ENCODE measurements around the gene TDRKH. TPM values are rescaled to one million over a fixed set of nuclear protein-coding genes. Genes with fewer than 3 reads are reported as not detected.
A peak's percentile ranks its signal among the peaks of the same experiment; 100 is the strongest.

The TDRKH gene, protein sequence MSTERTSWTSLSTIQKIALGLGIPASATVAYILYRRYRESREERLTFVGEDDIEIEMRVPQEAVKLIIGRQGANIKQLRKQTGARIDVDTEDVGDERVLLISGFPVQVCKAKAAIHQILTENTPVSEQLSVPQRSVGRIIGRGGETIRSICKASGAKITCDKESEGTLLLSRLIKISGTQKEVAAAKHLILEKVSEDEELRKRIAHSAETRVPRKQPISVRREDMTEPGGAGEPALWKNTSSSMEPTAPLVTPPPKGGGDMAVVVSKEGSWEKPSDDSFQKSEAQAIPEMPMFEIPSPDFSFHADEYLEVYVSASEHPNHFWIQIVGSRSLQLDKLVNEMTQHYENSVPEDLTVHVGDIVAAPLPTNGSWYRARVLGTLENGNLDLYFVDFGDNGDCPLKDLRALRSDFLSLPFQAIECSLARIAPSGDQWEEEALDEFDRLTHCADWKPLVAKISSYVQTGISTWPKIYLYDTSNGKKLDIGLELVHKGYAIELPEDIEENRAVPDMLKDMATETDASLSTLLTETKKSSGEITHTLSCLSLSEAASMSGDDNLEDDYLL
- total RNA-seq, result 10 to 100 TPM in 1 of 3 donors, 1 to 10 TPM in 2; 5.8 to 11.4 (median 7.4) TPM
- long read RNA-seq, donor 1, partial matches to known transcripts, result 0 of 14 reads
- long read RNA-seq, donor 1, other reads (novel, unspliced or antisense), result 10 of 14 reads
- long read RNA-seq, donor 2, partial matches to known transcripts, result 0 of 1 reads
- long read RNA-seq, donor 2, other reads (novel, unspliced or antisense), result 0 of 1 reads

GRCh38 chr1:151790071-151790939 is at the start of gene TDRKH:
Gene TDRKH, minus strand, starts transcription at chr1:151790500. Its CDS starts 7,478 bp downstream, at chr1:151783022.
- Histone ChIP-seq H3K36me3 (ENCODE audit: low read depth) (no peaks in the 10 kb centered on the region), H3K4me3 (peak within 1 kb of the TSS; percentile 52), H3K4me1 (ENCODE audit: low read depth) (no peaks in the 10 kb centered on the region), H3K9me3 (no peaks in the 10 kb centered on the region)
- DNase-seq (peak; percentile 95 to 99 (median 98)), ATAC-seq (peak; percentile 99)
- intact Hi-C loops (cut with DNase I, micrococcal nuclease), result no loop called here
- TF ChIP-seq, protein P1, sequence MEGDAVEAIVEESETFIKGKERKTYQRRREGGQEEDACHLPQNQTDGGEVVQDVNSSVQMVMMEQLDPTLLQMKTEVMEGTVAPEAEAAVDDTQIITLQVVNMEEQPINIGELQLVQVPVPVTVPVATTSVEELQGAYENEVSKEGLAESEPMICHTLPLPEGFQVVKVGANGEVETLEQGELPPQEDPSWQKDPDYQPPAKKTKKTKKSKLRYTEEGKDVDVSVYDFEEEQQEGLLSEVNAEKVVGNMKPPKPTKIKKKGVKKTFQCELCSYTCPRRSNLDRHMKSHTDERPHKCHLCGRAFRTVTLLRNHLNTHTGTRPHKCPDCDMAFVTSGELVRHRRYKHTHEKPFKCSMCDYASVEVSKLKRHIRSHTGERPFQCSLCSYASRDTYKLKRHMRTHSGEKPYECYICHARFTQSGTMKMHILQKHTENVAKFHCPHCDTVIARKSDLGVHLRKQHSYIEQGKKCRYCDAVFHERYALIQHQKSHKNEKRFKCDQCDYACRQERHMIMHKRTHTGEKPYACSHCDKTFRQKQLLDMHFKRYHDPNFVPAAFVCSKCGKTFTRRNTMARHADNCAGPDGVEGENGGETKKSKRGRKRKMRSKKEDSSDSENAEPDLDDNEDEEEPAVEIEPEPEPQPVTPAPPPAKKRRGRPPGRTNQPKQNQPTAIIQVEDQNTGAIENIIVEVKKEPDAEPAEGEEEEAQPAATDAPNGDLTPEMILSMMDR (IDR thresholded peaks at IDR 0.05), result no peak

DNA sequence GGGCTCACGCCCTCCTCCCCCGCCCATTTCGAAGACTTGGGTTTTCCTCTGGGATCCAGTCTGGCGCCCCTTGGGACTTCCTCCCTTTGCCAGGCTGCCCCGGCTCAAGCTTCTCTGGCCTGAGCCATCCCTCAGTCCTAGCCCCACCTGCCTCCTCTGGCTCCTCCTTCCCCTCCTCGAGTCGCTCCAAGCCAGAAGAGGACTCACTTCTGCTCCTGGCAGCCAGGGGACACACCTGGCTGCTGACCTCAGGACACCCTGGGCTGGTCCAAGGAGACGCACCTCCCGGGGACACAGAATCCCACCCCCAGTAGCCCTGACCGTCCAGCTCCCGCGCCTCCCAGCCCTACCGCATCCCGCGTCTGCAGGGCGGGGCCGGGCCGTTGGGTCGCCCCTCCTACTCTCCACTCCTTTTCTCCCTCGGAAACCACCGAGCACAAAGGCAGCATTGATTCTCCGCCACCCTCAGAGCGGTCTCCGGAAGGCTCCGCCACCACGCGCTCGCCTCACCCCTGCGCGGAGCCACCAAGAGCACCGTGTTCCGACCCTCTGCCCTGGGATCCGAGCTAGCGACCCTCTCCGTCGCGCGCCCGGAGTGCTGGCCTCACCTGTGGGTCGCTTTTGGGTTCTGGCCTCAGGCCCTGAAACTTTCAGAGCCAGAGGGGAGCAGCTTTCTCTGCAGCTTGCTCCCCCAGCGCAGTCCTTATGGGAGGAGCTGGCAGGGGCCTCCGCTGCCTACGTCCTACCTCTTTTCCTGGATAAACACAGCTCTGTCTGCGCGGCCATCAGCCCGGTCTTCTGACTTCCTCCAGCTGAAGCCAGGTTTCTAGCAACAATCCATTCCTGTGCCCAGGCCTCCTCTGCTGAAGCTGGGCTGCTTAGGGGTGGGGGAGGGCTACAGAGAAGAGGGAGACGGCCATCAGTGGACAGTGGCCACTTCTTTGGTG is 49.4 kb upstream of the TDRKH start, which contains the start of gene C2CD4D:
C2CD4D (minus strand) TSS at position 364 of the 947 bp plus-strand sequence. CDS start 831 bp downstream, outside the sequence.
- no peaks in the 10 kb centered on the region for H3K4me1 ChIP-seq (ENCODE audit: low read depth)
- ATAC-seq, result peak; percentile 84
- TF ChIP-seq, protein P1 (IDR thresholded peaks at IDR 0.05), result no peak
- peak; percentile 87 to 88 (median 88) for DNase-seq
- no peaks in the 10 kb centered on the region for H3K36me3 ChIP-seq (ENCODE audit: low read depth)
- no peaks in the 10 kb centered on the region for H3K9me3 ChIP-seq
- intact Hi-C loops (cut with DNase I, micrococcal nuclease), result no loop called here
- H3K4me3 ChIP-seq, result peak within 1 kb of the TSS; percentile 21

GRCh38 chr1:151839082-151839412 is 48.7 kb upstream of the TDRKH start:
- H3K36me3 ChIP-seq (ENCODE audit: low read depth), result no peaks in the 10 kb centered on the region
- H3K9me3 ChIP-seq, result no peaks in the 10 kb centered on the region
- intact Hi-C loops (cut with DNase I, micrococcal nuclease), result no loop called here
- ATAC-seq, result no peak
- TF ChIP-seq, protein P1 (IDR thresholded peaks at IDR 0.05), result no peak
- no peak for DNase-seq
- H3K4me1 ChIP-seq (ENCODE audit: low read depth), result no peaks in the 10 kb centered on the region
- no peak overlapping the region for H3K4me3 ChIP-seq

DNA sequence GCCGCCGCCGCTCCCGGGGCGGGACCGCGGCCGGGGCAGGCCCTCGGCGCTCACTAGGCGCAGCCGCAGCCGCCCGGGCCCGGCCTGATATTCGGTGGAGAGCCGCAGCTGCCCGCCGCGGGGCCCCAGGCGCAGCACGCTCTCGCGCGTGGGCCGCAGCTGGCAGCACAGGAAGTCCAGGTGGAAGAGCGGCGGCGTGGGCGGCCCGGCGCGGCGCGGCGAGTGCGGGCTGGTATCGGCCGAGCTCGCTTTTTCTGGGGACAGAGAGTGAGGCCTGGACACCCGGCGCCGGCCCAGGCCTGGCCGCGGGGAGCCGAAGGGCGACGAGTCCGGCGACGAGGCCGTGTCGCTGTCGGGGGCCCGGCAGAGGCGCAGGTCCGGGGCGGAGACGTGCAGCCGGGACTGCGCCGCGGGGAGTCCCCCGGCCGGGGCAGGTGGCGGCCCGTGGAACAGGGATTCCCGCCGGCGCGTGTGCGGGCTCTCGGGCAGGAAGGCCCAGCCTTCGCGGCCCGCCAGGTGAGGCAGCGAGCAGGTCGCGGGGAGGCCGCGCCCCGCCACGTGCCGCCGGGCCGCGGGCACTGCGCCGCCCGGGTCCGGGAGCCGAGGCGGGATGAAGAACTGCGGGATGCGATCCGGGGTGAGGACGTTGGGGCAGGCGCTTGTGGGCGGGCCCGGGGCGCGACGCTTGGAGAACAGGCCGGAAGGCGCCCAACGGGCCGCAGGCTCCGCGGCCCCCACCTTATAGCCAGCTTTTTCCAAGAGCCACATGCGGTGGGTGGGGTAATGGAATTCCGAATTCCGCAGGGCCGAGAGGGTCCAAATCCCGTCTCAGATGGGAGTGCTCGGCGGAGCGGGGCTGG is 48.2 kb upstream of the TDRKH start:
- H3K9me3 ChIP-seq, result no peaks in the 10 kb centered on the region
- no peak overlapping the region for H3K4me3 ChIP-seq
- no peak for ATAC-seq
- no peaks in the 10 kb centered on the region for H3K36me3 ChIP-seq (ENCODE audit: low read depth)
- TF ChIP-seq, protein P1 (IDR thresholded peaks at IDR 0.05), result no peak
- peaks cover 5% of the 10 kb centered on the region for H3K4me1 ChIP-seq (ENCODE audit: low read depth)
- intact Hi-C loops (cut with DNase I, micrococcal nuclease), result no loop called here
- peak in 1 of 3 donors; percentile 56 for DNase-seq

All from mucosa of descending colon (tissue), 3 donors.